IPS-20b (cell line): ENCODE results near the gene FCRLA.
"Not testable (repeated sequence)": the region's sequence is repeated elsewhere in the genome, so short reads cannot be mapped to it uniquely, and the experiment has no call there.

Source experiments
- H3K27ac ChIP-seq: one replicate; pipeline ENCODE4 v1.5.1; 2013; ENCODE audit warnings: low read length
- H3K27me3 ChIP-seq: 2 replicates; pipeline ENCODE4 v1.6.1; 2013; ENCODE audit warnings: mild to moderate bottlenecking, low read length, inconsistent platforms; ENCODE audit not compliant: insufficient read depth
- H3K36me3 ChIP-seq: 2 replicates; pipeline ENCODE4 v1.6.1; 2013; ENCODE audit warnings: low read depth, mild to moderate bottlenecking, inconsistent platforms, low read length, moderate library complexity; ENCODE audit not compliant: insufficient read depth
- H3K4me1 ChIP-seq: 2 replicates; pipeline ENCODE4 v1.6.1; 2013; ENCODE audit warnings: mild to moderate bottlenecking, control low read depth, inconsistent platforms, low read length, moderate library complexity; ENCODE audit not compliant: insufficient read depth
- H3K4me3 ChIP-seq: 2 replicates; pipeline ENCODE4 v1.5.1; 2013; ENCODE audit warnings: mild to moderate bottlenecking, low read length, inconsistent platforms
- H3K9ac ChIP-seq: 2 replicates; pipeline ENCODE4 v1.6.1; 2013; ENCODE audit warnings: low read depth, mild to moderate bottlenecking, inconsistent platforms, low read length, moderate library complexity
- H3K9me3 ChIP-seq: 2 replicates; pipeline ENCODE4 v1.6.1; 2013; ENCODE audit warnings: mild to moderate bottlenecking, low read depth, low read length, inconsistent platforms; ENCODE audit not compliant: insufficient read depth

The FCRLA gene

GRCh38 chr1:161676958-161677689 lies 29.9 kb upstream of the FCRLA start:
- Histone ChIP-seq H3K36me3 (no peaks in the 10 kb centered on the region), H3K4me3 (no peak overlapping the region), H3K27ac (no peak overlapping the region), H3K4me1 (no peaks in the 10 kb centered on the region), H3K27me3 (no peaks in the 10 kb centered on the region), H3K9ac (no peak overlapping the region), H3K9me3 (no peaks in the 10 kb centered on the region)

GRCh38 chr1:161678500-161678899 lies 28.5 kb upstream of the FCRLA start:
- Histone ChIP-seq H3K4me3 (no peak overlapping the region), H3K9ac (no peak overlapping the region), H3K27ac (no peak overlapping the region), H3K4me1 (no peaks in the 10 kb centered on the region), H3K27me3 (no peaks in the 10 kb centered on the region), H3K36me3 (no peaks in the 10 kb centered on the region), H3K9me3 (no peaks in the 10 kb centered on the region)

GRCh38 chr1:161681879-161682278 lies 25.1 kb upstream of the FCRLA start:
- Histone ChIP-seq H3K9ac (no peak overlapping the region), H3K36me3 (no peaks in the 10 kb centered on the region), H3K27me3 (no peaks in the 10 kb centered on the region), H3K9me3 (no peaks in the 10 kb centered on the region), H3K27ac (no peak overlapping the region), H3K4me1 (no peaks in the 10 kb centered on the region), H3K4me3 (no peak overlapping the region)

GRCh38 chr1:161688946-161689345 lies 18.1 kb upstream of the FCRLA start:
- Histone ChIP-seq H3K27ac (no peak overlapping the region), H3K4me1 (no peaks in the 10 kb centered on the region), H3K9ac (no peak overlapping the region), H3K27me3 (no peaks in the 10 kb centered on the region), H3K9me3 (no peaks in the 10 kb centered on the region), H3K4me3 (no peak overlapping the region), H3K36me3 (no peaks in the 10 kb centered on the region)

- no peaks in the 10 kb centered on the region for H3K4me1 ChIP-seq
- H3K27me3 ChIP-seq: no peaks in the 10 kb centered on the region
- H3K4me3 ChIP-seq: no peak overlapping the region
- H3K36me3 ChIP-seq: no peaks in the 10 kb centered on the region
- H3K27ac ChIP-seq: no peak overlapping the region
- H3K9me3 ChIP-seq: no peaks in the 10 kb centered on the region
- H3K9ac ChIP-seq: no peak overlapping the region
Measured at GRCh38 chr1:161691846-161692245, 15.2 kb upstream of the FCRLA start.

GRCh38 chr1:161693020-161693712 lies 13.9 kb upstream of the FCRLA start:
- H3K9me3 ChIP-seq, H3K4me1 ChIP-seq, H3K27me3 ChIP-seq, H3K27ac ChIP-seq, H3K36me3 ChIP-seq, H3K9ac ChIP-seq, H3K4me3 ChIP-seq: not testable (repeated sequence)

GRCh38 chr1:161698302-161698701 lies 8.7 kb upstream of the FCRLA start:
- H3K4me3 ChIP-seq, H3K4me1 ChIP-seq, H3K9ac ChIP-seq, H3K36me3 ChIP-seq, H3K27me3 ChIP-seq, H3K27ac ChIP-seq, H3K9me3 ChIP-seq: not testable (repeated sequence)

GRCh38 chr1:161702250-161702649 lies 4.8 kb upstream of the FCRLA start:
- Histone ChIP-seq H3K36me3 (no peaks in the 10 kb centered on the region), H3K9me3 (no peaks in the 10 kb centered on the region), H3K27ac (no peak overlapping the region), H3K4me1 (no peaks in the 10 kb centered on the region), H3K4me3 (no peak overlapping the region), H3K9ac (no peak overlapping the region), H3K27me3 (no peaks in the 10 kb centered on the region)

- no peak overlapping the region for H3K27ac ChIP-seq
Measured at GRCh38 chr1:161705537-161705936, 1.5 kb upstream of the FCRLA start.

GRCh38 chr1:161706113-161706481 lies 932 bp upstream of the FCRLA start:
- Histone ChIP-seq H3K36me3 (no peaks in the 10 kb centered on the region), H3K4me3 (no peak overlapping the region), H3K9ac (no peak overlapping the region), H3K4me1 (0 out of 2 replicates have a peak, but pooled peaks cover 2% of the 10 kb centered on the region), H3K27me3 (peaks cover 5% of the 10 kb centered on the region; the same call in 1 of the 2 replicates), H3K27ac (no peak overlapping the region), H3K9me3 (no peaks in the 10 kb centered on the region)

More at GRCh38 chr1:161705537-161705936, 1.5 kb upstream of the FCRLA start:
- H3K4me3 ChIP-seq: no peak overlapping the region
- no peaks in the 10 kb centered on the region for H3K36me3 ChIP-seq
- H3K9me3 ChIP-seq: no peaks in the 10 kb centered on the region
- H3K4me1 ChIP-seq: 0 out of 2 replicates have a peak, but pooled peaks cover 2% of the 10 kb centered on the region
- peaks cover 5% of the 10 kb centered on the region; the same call in 1 of the 2 replicates for H3K27me3 ChIP-seq
- no peak overlapping the region for H3K9ac ChIP-seq

GRCh38 chr1:161707503-161707902 lies 474 bp downstream of the FCRLA start:
- H3K36me3 ChIP-seq: no peaks in the 10 kb centered on the region
- H3K4me1 ChIP-seq: 0 out of 2 replicates have a peak, but pooled peaks cover 2% of the 10 kb centered on the region
- H3K9ac ChIP-seq: no peak overlapping the region
- no peak overlapping the region for H3K27ac ChIP-seq
- H3K4me3 ChIP-seq: no peak overlapping the region
- no peaks in the 10 kb centered on the region for H3K9me3 ChIP-seq
- peaks cover 5% of the 10 kb centered on the region; the same call in 1 of the 2 replicates for H3K27me3 ChIP-seq

GRCh38 chr1:161709373-161709772 lies 2.3 kb downstream of the FCRLA start:
- H3K27ac ChIP-seq: no peak overlapping the region
- no peak overlapping the region for H3K4me3 ChIP-seq
- H3K9me3 ChIP-seq: no peaks in the 10 kb centered on the region
- 0 out of 2 replicates have a peak, but pooled peaks cover 2% of the 10 kb centered on the region for H3K4me1 ChIP-seq
- no peak overlapping the region for H3K9ac ChIP-seq
- no peaks in the 10 kb centered on the region for H3K36me3 ChIP-seq
- peaks cover 5% of the 10 kb centered on the region; the same call in 1 of the 2 replicates for H3K27me3 ChIP-seq
